GM19324 (cell line): ENCODE results near the gene SMAD4.
A peak's percentile ranks its signal among the peaks of the same experiment; 100 is the strongest.
"Not testable (repeated sequence)": the region's sequence is repeated elsewhere in the genome, so short reads cannot be mapped to it uniquely, and the experiment has no call there.

Source experiments
- ATAC-seq: cut with Tn5 transposase; IDR thresholded peaks from one replicate; pipeline ENCODE4 v1.9.1; 2021; ENCODE audit warnings: mild to moderate bottlenecking, moderate library complexity; ENCODE audit not compliant: unreplicated experiment, low FRiP score

The SMAD4 gene

GRCh38 chr18:51029694-51030536, at the start of gene SMAD4:
Gene SMAD4, plus strand, starts transcription at chr18:51030213. Its CDS starts 16,834 bp downstream, at chr18:51047047.
- peak; percentile 84 for ATAC-seq

GRCh38 chr18:50981381-50981780, 48.6 kb upstream of the SMAD4 start:
- ATAC-seq = no peak

GRCh38 chr18:50982086-50982801, 47.8 kb upstream of the SMAD4 start:
- no peak for ATAC-seq

- no peak for ATAC-seq
These were observed 47.2 kb upstream of the SMAD4 start for GRCh38 chr18:50982802-50983179.

- ATAC-seq = no peak
These were observed 43.5 kb upstream of the SMAD4 start for GRCh38 chr18:50986360-50987087.

GRCh38 chr18:50987261-50987660, 42.8 kb upstream of the SMAD4 start:
- ATAC-seq = no peak

GRCh38 chr18:50989711-50990110, 40.3 kb upstream of the SMAD4 start:
- ATAC-seq = no peak

- no peak for ATAC-seq
These were observed 37.7 kb upstream of the SMAD4 start for GRCh38 chr18:50992351-50992762.

- ATAC-seq = no peak
These were observed 36.0 kb upstream of the SMAD4 start for GRCh38 chr18:50994031-50994430.

- ATAC-seq = not testable (repeated sequence)
These were observed 26.8 kb upstream of the SMAD4 start for GRCh38 chr18:51003174-51003573.

GRCh38 chr18:51006061-51006818, 23.8 kb upstream of the SMAD4 start:
- ATAC-seq = no peak

- ATAC-seq = no peak
These were observed 22.8 kb upstream of the SMAD4 start for GRCh38 chr18:51006948-51007789.

- no peak for ATAC-seq
These were observed 22.2 kb upstream of the SMAD4 start for GRCh38 chr18:51007790-51008139.

- no peak for ATAC-seq
These were observed 20.9 kb upstream of the SMAD4 start for GRCh38 chr18:51009072-51009471.

- no peak for ATAC-seq
These were observed 19.8 kb upstream of the SMAD4 start for GRCh38 chr18:51010218-51010617.

GRCh38 chr18:51011709-51012108, 18.3 kb upstream of the SMAD4 start:
- no peak for ATAC-seq

GRCh38 chr18:51012441-51012840, 17.6 kb upstream of the SMAD4 start:
- ATAC-seq = no peak

- no peak for ATAC-seq
These were observed 16.8 kb upstream of the SMAD4 start for GRCh38 chr18:51013259-51013658.

GRCh38 chr18:51017140-51017879, 12.7 kb upstream of the SMAD4 start:
- ATAC-seq = no peak
